Activated CD4-positive, CD25-positive, alpha-beta regulatory T cell (primary cell): ENCODE measurements around the gene KLHL29.

ENCODE experiments used
- DNase-seq, 4 experiments: peaks; one replicate each; lab custom pipeline; 2025; lab: John Stamatoyannopoulos, UW

Gene KLHL29

DNA sequence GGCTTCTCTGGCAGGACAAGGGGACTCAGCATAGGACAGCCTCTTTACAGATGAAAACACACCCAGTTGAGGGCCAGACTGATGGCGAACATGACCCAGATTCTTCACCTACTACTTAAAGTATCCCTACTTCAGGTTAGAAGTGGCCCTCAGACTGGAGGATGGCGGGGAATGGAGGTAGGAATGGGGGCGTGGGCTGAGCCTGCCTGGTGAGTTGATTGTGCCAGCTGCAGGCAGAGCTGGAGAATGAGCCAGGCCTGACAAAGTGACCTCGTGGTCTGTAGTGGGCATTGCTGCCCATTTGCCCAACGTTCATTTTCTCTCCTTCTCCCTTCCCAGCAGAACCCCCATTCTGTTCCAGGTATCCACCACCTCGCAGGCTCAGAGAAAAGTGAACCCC, 186.1 kb downstream of the KLHL29 start:
- DNase-seq: no peak

DNA sequence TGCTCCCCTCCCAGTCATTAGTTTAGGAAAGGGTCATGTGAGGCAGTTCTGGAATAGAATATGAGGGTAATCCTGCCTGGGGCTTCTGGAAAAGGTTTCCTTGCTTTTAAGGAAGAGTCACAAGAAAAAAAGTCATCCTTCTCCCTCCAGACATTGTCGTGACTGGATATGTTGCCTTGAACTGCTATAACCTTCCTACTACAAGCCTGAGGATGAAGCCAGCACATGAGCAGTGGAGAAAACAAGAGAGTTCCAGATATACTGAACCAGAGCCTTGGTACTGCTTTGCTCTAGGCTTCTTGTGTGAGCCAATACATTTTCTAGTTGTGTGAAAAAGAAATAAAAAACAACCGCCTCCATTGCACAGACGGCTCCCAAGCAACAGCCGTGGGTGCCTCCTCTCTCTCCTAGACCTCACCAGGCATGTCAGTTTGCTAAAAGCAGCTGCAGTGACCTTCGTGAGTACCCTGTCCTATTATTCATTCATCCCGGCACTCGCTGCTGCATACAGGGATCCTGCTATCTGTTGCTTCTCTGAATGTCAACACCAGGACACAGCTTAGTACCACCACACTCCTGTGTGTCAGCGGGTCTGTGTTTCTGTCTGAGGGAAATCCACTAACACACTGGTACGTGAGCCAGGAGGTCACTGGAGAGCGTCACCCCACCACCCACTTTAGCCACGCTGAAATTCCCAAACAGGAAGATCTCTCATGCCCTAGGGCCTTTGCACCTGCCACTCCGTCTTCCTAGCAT, 186.7 kb downstream of the KLHL29 start:
- DNase-seq: no peak

DNA sequence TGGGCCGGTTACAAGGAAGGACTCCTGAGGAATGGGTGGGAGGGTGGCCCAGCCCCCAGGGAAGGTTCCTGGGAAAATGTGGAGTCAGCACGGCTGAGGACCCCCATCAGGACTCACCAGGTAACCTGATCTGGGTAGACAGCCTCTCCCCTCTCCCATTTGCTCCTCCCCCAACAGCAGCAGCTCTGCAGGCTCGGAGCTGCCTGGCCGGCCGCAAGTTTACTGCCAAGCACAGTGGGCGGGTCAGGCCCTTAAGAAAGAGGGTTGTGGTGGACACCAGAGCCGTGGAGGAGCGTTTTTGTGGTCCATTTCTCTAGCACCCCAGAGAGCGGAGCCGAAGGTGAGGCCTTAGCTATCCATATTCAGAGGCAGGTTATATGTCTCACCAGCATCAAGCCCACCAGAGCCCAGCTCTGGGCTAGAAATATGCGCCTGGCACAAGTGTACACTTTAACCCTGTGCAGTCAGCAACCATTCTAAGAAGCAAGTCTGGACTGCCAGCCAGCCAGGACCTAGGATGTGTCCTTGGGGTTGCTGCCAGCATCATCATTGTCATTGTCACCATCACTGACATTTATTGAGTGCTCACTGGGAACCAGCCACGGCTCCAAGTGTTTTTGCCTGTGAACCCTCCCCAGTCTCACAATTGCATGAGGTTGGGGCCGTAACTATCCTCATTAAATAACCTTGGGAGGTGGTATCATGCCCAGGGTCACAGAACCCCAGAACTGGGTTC, 190.1 kb downstream of the KLHL29 start:
- no peak for DNase-seq

DNA sequence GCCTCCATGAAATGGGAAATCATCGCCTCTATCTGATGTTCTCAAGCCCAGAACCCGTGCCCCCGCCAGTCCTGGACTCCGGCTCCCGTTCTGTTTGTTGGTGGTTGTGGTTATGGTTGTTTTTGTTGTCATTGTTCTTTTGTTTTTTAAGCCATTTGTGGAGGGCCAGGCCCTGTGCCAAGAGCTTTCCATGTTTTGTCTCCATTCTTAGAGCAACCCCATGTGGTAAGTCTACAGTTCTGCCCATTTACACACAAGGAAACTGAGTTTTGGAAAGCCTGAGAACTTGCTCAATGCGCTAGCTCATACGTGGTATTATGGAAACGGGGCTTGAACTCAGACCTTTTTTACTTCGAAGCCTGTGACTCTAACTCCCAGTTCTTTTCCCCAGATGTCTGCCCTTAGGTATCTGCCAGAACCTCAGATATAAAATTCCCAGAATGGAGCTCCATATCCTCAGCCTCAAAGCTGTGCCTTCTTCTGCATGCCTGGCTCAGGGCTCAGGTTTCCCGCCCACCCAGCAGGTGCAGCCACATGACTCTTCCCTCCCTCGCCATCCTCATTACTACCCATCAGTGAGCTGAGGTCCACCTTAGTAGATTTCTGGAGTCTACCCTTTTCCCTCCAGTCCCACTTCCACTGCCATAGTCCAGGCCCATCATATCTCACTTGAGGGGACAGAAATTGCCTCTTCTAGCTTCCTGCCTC, 194.1 kb downstream of the KLHL29 start:
- no peak for DNase-seq

DNA sequence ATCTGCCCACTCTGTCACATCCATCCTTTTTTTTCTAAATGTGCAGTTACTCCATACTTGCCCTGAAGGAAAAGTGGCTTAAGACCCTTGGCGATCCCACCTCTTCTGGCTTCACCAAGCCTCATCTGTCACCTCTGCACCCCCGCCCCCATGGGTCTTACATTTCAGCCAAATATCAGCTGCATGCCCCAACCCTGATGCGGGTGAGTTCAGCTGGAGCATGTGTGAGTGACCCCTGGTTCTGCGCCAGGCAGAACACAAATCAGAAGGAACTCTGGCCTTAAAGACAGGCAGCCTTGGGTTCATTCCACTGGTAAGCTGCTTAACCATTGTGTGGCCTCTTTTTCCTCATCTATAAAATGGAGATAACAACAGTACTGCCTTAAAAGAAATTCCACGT, 194.7 kb downstream of the KLHL29 start:
- DNase-seq: no peak

DNA sequence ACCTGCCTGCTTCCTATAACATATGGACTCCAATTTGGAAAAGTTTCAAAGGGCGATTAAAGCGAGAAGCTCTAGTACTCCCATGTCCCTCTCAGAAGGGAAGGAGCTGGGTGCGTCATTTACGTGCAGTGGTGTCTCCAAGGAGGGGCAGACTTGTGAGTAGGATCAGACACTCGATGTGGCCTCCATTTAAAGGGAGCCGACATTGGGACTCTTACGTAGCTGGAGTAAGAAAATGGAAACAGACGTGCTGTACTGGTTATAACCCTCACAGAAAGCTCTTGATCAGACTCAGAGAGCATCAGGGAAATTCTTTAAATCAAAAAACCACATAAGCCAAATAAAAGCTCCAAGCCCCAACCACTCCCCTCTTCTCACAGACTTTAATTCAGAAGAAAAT, 198.5 kb downstream of the KLHL29 start:
- DNase-seq: no peak

DNA sequence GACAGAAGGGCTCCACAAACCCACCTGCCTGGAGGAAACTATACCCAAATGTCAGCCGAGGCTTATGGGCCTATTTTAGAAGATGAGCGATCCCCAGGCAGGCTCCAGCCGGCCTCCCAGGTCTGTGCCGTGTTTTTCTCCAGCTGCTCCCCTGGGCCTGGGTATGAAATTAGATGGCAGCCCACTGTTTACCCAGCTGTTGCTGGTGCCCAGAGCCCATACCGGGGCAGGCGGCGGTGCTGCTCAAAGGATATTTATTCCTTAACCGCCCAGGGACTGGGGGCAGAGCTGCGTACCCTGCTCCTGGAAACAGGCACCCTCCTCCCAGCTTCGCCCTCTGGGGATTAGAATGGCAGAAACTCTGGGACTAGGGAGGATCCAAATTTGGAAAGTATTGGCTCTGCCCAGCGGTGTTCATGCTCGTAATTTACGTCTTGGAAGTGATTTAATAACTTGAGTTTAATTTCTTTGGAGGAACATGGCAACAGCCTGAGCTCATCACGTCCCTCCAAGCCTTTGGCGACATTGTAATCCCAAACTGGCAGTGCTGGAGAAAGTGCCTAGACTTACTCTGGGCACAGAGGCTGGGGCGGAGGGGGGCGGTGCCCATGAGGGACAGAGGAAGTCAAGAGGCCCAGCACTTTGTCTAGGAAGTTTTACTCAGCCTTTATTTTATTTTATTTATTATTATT, 199.2 kb downstream of the KLHL29 start:
- DNase-seq: no peak

DNA sequence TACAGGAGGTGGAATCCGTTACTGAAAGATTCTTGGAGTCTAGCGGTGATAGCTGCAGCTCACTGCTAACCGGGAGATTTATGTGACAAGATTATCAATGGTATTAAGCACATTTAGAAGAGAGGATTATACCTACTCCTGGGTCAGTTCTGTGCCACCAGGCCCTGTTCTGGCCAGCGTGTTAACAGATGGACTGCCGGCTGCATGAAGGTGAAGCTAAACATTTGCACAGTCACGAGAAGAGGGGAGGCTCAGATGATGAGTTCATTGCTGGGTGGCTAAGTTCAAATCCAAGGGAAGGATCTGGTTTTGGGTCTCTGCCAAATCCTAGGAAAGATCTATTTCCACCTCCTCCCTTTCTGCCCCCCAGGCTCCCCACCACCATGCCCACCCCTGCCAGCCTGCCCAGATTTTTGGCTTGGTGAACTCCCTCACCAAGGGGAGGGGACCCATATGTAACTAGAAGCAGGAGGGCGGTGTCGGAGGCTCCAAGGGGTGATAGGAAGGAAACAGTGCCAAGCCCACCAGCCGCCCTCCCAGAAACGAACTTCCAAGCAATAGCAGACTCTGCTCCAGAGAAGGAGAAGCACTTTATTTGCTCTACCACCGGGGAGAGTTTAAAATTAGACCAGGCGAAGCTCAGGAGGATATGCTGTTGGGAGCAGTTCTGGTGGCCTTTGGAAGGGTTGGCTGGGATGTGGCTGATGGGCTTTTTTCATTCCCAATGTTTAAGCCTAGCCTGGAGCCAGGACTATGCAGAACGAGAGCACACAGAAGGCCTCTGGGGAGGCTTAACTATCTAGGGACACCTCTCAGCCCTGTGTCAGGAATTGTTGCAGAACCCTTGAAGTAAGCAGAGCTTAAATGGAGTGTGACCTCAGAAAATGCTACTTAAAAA, 200.5 kb downstream of the KLHL29 start:
- DNase-seq: no peak

DNA sequence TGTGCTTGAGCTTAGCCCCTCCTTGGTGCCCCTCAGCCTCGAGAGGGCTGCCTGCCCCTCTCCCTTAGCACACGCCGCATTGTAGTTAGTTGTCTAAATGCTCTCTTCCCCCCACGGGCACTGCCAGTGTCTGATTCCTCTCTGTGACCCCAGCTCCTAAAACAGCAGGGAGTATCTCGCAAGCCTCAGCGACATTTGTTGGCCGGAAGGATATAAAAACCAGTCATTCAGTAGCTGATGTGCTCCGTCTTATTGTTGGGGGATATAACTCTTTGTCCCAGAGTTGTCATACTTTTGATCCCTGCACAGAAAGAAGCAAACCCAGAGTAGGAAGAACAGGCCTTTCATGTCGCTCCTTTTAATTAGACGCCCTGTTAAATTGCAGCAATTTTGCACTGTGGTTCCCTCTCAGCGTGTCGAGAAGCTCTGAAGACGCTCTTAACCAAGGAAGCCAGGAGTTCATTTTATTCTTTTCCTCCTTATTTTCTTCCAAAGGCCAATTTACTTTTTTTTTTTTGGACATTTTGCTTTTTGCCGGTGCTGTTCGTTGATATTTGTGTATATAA, 201.8 kb downstream of the KLHL29 start:
- DNase-seq: no peak

DNA sequence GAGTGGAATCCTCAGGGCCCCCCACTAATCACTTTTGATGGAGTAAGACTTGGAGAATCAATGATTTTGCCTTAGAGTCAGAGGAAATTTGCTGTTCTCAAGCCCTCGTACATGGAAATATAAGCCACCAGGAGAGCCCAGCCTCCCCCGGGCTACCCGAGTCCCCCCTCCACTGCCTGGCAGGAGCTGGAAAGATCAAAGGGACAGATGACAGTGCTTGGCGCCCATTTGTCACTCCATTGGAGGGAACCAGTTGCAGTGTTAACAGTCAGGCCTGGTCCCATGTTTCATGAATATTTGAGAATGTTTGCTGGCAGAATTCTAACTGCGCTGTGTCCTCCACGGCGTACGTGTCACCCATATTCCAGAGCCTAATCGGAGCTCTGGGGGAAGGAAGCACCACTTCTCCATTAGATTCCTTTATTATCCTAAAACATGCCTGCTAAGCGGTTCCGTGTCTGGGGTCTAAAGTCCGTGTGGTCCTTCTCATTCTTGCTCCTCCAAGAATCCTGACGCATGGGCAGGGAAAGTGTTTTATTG, 202.4 kb downstream of the KLHL29 start:
- DNase-seq: no peak

DNA sequence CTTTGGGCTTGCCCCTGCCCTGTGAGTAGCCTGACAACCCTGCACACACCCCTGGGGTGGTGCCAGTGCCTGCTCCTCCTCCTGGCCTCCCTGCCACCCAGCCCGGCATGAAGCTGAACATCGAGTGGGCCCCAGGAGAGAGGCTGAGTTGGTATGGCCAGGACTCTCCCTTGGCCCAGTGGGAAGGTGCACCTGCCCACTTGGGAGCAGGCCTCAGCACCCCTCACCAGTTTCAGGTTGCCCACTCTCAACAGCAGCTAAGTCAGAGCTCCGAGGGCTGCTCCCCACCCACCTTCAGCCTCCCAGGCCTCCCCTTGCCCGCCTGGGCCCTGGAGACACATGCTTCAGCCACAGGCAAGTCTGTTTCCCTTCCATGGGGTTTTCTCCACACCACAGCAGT, 203.1 kb downstream of the KLHL29 start:
- no peak for DNase-seq

DNA sequence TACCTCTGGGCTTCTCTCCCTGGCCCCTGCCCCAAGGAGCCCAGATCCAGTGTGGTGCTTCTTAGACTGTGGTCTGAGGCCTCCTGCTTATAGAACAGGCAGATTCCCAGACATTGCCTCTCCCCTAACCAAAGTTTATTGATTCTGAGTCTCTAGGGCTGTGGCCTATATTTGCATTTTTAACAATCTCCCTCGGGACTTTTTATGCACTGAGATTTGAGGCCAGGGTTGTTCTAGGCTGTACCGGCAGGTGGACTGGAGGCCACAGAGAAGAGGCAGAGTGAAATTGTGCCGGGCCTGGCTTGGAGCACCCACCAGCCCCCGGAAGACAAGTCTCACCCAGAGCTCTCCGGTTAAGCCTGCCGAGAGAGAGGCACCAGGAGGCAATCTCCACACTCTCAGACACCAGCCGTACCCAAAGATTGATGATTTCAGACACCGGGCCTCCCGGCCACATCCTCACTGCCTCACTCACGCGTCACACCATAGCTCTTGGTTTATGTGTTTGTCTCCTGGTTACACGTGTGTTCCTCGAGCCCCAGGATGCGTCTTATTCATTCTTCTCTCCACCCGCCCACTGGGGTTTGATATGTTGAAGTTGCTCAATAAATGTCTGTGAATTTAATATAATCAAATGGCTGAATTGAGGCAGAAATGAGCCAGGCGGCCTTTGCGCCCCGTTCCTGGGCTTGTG, 203.7 kb downstream of the KLHL29 start:
- no peak for DNase-seq

DNA sequence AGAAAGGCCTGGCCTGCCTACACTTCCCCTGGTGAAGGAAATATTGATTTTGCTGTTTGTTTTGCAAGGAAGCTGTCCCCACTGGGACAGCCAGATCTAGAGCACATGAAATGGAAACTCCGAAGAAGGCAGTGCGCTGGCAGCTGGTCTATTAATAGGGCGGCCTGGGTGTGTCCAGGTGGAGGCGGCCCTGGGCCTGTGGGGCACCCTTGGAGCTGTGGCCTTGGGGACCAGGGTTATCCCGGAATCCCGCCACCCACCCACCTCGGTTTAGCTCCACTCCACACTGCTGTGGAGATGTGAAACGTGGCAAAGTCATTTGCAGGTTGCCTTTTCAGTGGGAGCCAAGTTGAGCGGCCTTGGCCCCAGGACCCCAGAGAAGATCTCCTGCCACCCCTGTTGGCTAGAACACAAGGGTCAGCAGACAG, 204.3 kb downstream of the KLHL29 start:
- no peak for DNase-seq

DNA sequence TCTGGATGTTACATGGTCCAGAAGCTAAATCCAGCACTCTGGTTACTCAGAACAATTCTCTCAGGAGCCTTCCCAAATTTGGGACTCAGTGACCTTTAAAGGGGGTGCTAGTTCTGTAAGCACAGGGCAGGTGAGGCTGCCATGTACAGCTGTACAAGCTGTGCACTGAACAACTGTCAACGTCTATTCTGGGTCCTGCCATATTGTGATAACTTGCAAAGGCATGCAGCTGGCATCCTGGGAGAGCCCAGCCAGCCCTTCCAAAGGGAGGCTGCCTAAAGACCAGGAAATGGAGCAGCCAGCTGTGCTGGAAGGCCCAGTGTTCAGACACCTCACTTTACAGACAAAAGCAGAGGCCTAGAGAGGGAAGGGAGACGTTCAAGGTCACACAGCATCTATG, 204.8 kb downstream of the KLHL29 start:
- DNase-seq: no peak

DNA sequence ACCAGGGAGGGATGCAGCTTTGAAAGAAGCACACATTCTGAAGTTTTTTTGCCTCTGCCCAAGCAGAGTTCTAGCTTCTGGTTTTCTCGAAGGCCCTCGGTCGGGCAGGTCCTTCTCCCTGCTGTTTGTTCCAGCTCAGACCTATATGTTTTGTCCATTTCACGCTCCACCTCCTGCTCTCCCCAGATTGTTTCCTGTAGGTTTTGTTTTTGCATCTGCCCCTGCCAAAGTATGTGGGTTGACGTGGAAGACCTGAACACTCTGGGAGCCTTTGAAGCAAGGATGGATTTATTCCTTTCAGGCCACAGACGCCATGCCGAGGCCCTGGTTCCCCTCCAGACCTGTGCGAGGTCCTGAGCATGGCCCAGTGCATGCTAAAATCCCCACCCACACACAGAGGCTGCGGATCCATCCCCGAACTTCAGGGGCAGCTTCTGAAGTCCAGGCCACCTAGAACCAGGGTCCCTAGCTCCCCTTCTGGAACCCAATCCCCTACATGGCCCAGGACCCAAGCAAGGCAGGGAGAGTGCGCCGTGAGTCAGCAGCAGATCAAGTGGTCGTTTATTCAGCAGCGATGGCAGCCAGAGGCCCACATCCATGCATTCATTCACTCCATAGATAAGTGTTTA, 205.4 kb downstream of the KLHL29 start:
- no peak for DNase-seq

DNA sequence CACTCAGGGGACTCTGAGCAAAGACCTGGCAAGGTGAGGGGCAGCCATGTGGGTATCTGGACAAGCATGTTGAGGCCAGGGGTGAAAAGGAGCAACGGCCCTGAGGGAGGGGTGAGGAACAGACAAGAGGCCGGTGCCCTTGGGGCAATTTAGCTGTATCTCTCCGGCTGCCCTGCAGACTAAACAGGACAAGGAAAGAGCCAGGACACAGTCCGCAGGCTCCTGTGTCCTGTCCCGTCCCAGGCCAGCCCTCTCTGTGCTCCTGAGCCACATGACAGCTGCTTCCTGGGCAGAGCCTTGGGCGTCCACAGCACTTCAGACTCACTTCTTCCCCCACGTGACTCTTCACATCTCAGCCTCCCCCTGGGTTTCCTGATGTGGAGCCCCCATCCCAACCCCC, 206.1 kb downstream of the KLHL29 start:
- DNase-seq: no peak

DNA sequence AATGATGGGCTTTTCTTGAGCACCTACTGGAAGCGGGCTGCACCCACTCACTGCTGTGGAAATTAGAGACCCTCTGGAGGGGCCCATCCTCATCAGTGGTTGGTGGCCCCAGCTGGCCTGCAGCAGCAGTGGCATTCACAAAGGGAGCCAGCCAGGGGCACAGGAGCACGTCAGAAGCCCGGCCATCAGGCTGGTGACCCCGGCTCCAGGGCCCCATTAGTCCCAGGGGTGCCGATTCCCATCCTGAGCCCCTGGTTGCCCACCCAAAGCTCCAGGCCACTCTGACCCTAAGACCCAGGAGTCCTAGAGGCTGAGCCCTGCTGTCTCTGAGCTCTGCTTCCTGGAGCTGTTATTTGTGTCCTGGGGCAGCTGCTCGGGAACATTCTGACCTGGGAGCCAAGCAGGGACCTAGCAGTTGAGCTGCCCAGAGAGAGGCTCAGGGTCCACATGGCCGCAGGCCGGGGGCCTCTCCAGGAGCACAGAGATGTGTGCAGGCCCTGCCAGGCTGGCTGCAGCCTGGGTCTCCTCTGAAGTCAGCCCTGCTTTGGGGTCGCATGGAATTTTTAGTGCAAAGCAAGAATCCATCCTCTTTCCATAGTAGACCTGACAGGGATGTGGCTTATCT, 207.2 kb downstream of the KLHL29 start:
- no peak for DNase-seq

DNA sequence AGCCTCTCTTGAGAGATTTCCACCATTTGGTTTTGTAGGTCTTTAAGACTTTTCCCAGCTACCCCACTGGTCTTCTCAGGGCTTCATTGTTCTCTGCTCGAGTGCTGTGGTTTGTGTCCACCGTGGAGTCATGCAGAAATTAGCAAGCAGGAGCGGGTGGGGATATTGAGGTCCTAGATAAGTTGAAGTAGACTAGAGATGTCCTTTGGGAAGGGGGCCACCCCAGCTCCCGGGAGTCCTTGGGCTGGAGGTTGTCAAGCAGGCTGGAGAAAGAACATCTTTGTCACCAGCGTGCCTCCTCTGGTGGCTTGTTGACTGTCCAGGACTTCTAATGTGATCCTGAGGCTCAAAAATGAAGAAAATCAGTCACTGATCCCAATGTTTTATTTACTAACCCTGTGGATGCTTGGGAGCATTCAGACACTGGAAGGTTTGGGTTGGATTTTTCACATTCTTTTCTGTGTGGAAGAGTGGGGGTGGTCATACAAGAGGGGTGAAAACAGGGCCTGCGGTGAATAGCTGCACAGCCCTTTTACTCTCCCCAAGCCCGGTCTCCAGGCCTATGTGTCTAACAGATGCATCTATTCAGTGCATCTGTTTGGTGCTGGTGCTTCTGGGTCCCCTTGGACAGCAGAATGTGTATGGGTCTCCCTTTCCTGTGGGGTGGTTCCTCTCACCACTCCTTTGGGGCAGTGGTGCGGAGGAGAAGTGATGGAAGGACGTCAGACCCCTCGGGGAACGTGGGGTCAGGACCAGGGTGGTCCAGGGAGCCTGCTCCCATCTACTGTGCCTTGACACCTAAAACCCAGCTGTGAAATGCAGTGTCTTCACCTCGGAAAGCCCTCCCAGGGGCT, 208.1 kb downstream of the KLHL29 start:
- no peak for DNase-seq
